SK-N-SH treated with all-trans-retinoic acid at 6 μM for 48 hours (cell line): ENCODE data around the gene DNAJC15.
"Not testable (repeated sequence)": the region's sequence is repeated elsewhere in the genome, so short reads cannot be mapped to it uniquely, and the experiment has no call there.

ENCODE experiments used
- ATAC-seq: fragments of 200-7000 bp; cut with Tn5 transposase; 3 replicates; pipeline ENCODE4 v1.9.1; 2020; ENCODE audit warnings: mild to moderate bottlenecking, moderate library complexity
- ARNTL ChIP-seq: fragments of 450-650 bp; formaldehyde crosslinking; IDR thresholded peaks from 2 replicates; pipeline ENCODE4 v1.5.0; 2020; ENCODE audit warnings: low read depth, mild to moderate bottlenecking, moderate library complexity, borderline replicate concordance
- BACH2 ChIP-seq: fragments of 250-450 bp; sonication (Bioruptor Pico); IDR thresholded peaks from 2 replicates; pipeline ENCODE4 v1.9.0; 2021; ENCODE audit warnings: mild to moderate bottlenecking, borderline replicate concordance
- CREB5 ChIP-seq: fragments of 250-450 bp; sonication (Bioruptor Pico); IDR thresholded peaks from 2 replicates; pipeline ENCODE4 v1.5.1; 2020; ENCODE audit warnings: low read depth, mild to moderate bottlenecking, moderate library complexity
- CSDC2 ChIP-seq: fragments of 250-450 bp; sonication (Bioruptor Pico); IDR thresholded peaks from 2 replicates; pipeline ENCODE4 v1.5.0; 2020; ENCODE audit warnings: mild to moderate bottlenecking, moderate library complexity
- CSRNP3 ChIP-seq: fragments of 250-450 bp; sonication (Bioruptor Pico); IDR thresholded peaks from 2 replicates; pipeline ENCODE4 v1.5.1; 2021; ENCODE audit warnings: mild to moderate bottlenecking, moderate library complexity
- ESRRG ChIP-seq: fragments of 250-450 bp; sonication (Bioruptor Pico); IDR thresholded peaks from 2 replicates; pipeline ENCODE4 v1.6.1; 2021; ENCODE audit warnings: mild to moderate bottlenecking
- GLIS3 ChIP-seq: fragments of 250-450 bp; sonication (Bioruptor Pico); IDR thresholded peaks from 2 replicates; pipeline ENCODE4 v1.5.0; 2020; ENCODE audit warnings: mild to moderate bottlenecking, moderate library complexity
- OSR1 ChIP-seq: fragments of 250-450 bp; sonication (Bioruptor Pico); IDR thresholded peaks from 2 replicates; pipeline ENCODE4 v1.8.0; 2022; ENCODE audit warnings: moderate library complexity, mild to moderate bottlenecking, inconsistent platforms
- PATZ1 ChIP-seq: fragments of 250-450 bp; sonication (Bioruptor Pico); IDR thresholded peaks from 2 replicates; pipeline ENCODE4 v1.8.0; 2020; ENCODE audit warnings: mild to moderate bottlenecking, moderate library complexity, borderline replicate concordance
- RARB ChIP-seq: fragments of 250-450 bp; sonication (Bioruptor Pico); IDR thresholded peaks from 2 replicates; pipeline ENCODE4 v1.8.0; 2021; ENCODE audit warnings: mild to moderate bottlenecking, moderate library complexity
- SNAI2 ChIP-seq: fragments of 250-450 bp; sonication (Bioruptor Pico); IDR thresholded peaks from 2 replicates; pipeline ENCODE4 v1.5.0; 2020; ENCODE audit warnings: mild to moderate bottlenecking, moderate library complexity
- TCF4 ChIP-seq: fragments of 250-450 bp; sonication (Bioruptor Pico); IDR thresholded peaks from 2 replicates; pipeline ENCODE4 v1.8.0; 2021; ENCODE audit warnings: mild to moderate bottlenecking, moderate library complexity, borderline replicate concordance
- TOX ChIP-seq: fragments of 250-450 bp; sonication (Bioruptor Pico); IDR thresholded peaks from 2 replicates; pipeline ENCODE4 v1.8.0; 2021; ENCODE audit warnings: mild to moderate bottlenecking, moderate library complexity, borderline replicate concordance
- TSHZ2 ChIP-seq: fragments of 250-450 bp; sonication (Bioruptor Pico); IDR thresholded peaks from 2 replicates; pipeline ENCODE4 v1.5.0; 2020; ENCODE audit warnings: mild to moderate bottlenecking, moderate library complexity
- ZC3H10 ChIP-seq: fragments of 250-450 bp; sonication (Bioruptor Pico); IDR thresholded peaks from 2 replicates; pipeline ENCODE4 v1.5.1; 2021; ENCODE audit warnings: mild to moderate bottlenecking, moderate library complexity
- ZFP3 ChIP-seq: fragments of 250-450 bp; sonication (Bioruptor Pico); IDR thresholded peaks from 2 replicates; pipeline ENCODE4 v1.5.0; 2020; ENCODE audit warnings: mild to moderate bottlenecking, moderate library complexity
- ZFP30 ChIP-seq: fragments of 450-650 bp; formaldehyde crosslinking; IDR thresholded peaks from 2 replicates; pipeline ENCODE4 v1.5.0; 2022; ENCODE audit warnings: mild to moderate bottlenecking, moderate library complexity
- ZNF565 ChIP-seq: fragments of 450-650 bp; formaldehyde crosslinking; conservative IDR thresholded peaks from 2 replicates; pipeline ENCODE4 v1.5.0; 2020; ENCODE audit warnings: low read depth, mild to moderate bottlenecking, moderate library complexity
- ZNF70 ChIP-seq: fragments of 450-650 bp; formaldehyde crosslinking; IDR thresholded peaks from 2 replicates; pipeline ENCODE4 v1.5.0; 2020; ENCODE audit warnings: mild to moderate bottlenecking, moderate library complexity
- TF ChIP-seq, protein P1 (sequence below): fragments of 250-450 bp; sonication (Bioruptor Pico); IDR thresholded peaks from 2 replicates; pipeline ENCODE4 v1.8.0; 2021; ENCODE audit warnings: low read depth, mild to moderate bottlenecking, moderate library complexity, borderline replicate concordance

Gene DNAJC15

DNA sequence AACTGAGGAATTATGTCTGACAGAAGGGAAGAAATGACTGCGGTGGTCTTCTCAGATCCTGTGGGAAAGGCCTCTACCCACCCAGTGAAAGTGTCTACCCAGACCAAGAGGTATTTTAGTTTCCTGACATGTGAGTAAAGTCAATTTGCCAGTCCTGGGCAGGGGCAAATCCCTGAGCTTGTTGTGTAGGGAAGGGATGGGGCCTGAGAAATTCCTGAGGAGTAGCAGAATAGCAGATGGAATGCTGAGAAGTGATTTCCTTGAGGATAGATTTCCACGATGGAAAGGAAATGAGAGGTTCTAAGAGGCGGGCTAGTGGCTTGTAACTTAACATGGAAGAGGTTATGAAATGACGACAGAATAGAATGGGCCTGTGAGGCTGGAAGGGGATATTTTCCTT, 37.4 kb downstream of the DNAJC15 start:
- ATAC-seq = not testable (repeated sequence)

DNA sequence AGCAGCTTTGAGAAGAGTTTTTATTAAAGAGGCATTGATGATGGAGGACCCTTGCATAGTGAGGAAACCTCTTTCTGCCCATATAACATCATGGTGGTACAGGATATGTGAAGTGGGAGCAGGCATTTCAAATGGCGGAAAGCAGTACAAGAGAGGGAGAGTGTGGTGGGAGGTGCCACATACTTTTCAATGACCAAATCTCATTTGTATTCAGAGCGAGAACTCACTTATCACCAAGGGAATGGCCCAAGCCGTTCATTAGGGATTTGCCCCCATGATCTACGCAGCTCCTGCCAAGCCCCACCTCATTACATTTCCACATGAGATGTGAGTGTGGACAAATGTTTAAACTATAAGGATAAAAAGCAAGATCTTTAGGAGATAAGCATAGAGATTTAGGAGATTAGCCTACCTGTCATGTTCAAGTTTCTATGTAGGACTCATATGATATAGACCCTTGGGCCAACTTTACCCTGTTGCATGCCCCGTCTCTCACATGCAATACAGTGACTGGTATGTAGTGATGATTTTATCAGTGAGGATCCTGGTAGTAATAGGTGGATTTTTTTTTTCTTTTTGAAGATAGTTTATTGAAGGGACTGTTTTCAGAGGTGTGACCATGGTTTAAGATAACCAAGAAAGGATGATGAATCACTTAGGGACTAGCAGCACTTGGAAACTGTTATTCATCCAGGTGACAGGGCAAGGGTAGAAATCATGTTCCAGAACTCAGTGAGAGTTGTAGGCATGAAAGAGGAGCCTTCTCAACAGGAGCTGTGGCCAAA, 38.3 kb downstream of the DNAJC15 start:
- TF ChIP-seq ZFP30 (CRISPR knock-in tag) (no peak), BACH2 (no peak), GLIS3 (no peak), TCF4 (CRISPR knock-in tag) (no peak), CREB5 (CRISPR knock-in tag) (no peak), SNAI2 (CRISPR knock-in tag) (no peak), ARNTL (no peak)
- ATAC-seq = no peak

DNA sequence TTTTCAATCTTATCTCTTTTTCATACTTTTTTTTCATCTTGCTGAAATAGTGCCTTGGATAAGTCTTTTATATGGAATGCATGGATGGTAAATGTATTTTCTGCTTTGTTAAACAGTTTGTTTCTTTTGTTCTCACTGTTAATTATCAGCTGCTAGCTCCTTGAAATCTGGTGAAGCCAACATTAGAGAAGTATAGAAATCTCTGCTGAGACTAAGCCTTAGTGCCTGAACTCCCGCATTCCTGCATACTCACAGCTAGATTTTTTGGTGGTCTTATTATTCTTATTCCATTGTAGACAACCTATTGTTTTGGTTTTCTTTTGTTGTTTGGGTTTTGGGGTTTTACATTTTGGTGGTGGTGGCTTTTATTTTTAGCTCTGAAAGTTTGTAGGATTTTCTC, 48.4 kb downstream of the DNAJC15 start:
- TF ChIP-seq, protein P1, sequence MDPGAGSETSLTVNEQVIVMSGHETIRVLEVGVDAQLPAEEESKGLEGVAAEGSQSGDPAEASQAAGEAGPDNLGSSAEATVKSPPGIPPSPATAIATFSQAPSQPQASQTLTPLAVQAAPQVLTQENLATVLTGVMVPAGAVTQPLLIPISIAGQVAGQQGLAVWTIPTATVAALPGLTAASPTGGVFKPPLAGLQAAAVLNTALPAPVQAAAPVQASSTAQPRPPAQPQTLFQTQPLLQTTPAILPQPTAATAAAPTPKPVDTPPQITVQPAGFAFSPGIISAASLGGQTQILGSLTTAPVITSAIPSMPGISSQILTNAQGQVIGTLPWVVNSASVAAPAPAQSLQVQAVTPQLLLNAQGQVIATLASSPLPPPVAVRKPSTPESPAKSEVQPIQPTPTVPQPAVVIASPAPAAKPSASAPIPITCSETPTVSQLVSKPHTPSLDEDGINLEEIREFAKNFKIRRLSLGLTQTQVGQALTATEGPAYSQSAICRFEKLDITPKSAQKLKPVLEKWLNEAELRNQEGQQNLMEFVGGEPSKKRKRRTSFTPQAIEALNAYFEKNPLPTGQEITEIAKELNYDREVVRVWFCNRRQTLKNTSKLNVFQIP (CRISPR knock-in tag) = no peak
- TF ChIP-seq ESRRG (no peak), ZFP3 (CRISPR knock-in tag) (no peak), CREB5 (CRISPR knock-in tag) (no peak), RARB (CRISPR knock-in tag) (no peak), ZNF70 (CRISPR knock-in tag) (no peak)
- no peak for ATAC-seq

GRCh38 chr13:43072394-43072793, 49.0 kb downstream of the DNAJC15 start:
- no peak for ATAC-seq
- TF ChIP-seq SNAI2 (CRISPR knock-in tag) = no peak
- no peak for TF ChIP-seq ZNF565 (CRISPR knock-in tag)
- TF ChIP-seq OSR1 (CRISPR knock-in tag) = no peak
- no peak for TF ChIP-seq ESRRG
- no peak for TF ChIP-seq CSDC2 (CRISPR knock-in tag)
- TF ChIP-seq BACH2 = no peak
- no peak for TF ChIP-seq PATZ1
- TF ChIP-seq ZNF70 (CRISPR knock-in tag) = no peak
- no peak for TF ChIP-seq TOX (CRISPR knock-in tag)
- no peak for TF ChIP-seq ZC3H10

GRCh38 chr13:43074824-43075510, 51.6 kb downstream of the DNAJC15 start:
- no peak for ATAC-seq

More at GRCh38 chr13:43074824-43075510, 51.6 kb downstream of the DNAJC15 start:
- TF ChIP-seq ESRRG (no peak), ZFP3 (CRISPR knock-in tag) (no peak), TSHZ2 (no peak), RARB (CRISPR knock-in tag) (no peak), CSRNP3 (CRISPR knock-in tag) (no peak), ZNF70 (CRISPR knock-in tag) (no peak), TOX (CRISPR knock-in tag) (no peak), CSDC2 (CRISPR knock-in tag) (no peak)
